Measurements from ENCODE around the gene SUCLG2.

DNA sequence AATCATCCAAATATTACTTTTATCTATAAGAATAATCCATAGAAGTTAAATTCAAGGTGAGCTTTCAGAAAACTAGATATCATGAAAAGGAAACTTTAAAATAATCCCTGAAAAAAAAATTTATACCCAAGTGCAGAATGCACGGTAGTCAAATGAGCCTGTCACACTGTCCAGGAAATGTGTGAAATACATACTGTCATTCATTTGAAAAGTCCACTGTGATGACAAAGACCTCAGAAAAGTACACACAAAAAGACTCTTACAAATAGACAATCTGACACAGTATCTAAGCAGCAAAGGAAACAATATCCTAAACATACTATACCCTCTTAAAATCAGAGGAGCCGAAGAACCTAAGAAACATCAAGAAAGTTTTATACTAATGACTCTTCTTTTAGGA is 29.7 kb downstream of the SUCLG2 start:
- TF ChIP-seq, protein P1, sequence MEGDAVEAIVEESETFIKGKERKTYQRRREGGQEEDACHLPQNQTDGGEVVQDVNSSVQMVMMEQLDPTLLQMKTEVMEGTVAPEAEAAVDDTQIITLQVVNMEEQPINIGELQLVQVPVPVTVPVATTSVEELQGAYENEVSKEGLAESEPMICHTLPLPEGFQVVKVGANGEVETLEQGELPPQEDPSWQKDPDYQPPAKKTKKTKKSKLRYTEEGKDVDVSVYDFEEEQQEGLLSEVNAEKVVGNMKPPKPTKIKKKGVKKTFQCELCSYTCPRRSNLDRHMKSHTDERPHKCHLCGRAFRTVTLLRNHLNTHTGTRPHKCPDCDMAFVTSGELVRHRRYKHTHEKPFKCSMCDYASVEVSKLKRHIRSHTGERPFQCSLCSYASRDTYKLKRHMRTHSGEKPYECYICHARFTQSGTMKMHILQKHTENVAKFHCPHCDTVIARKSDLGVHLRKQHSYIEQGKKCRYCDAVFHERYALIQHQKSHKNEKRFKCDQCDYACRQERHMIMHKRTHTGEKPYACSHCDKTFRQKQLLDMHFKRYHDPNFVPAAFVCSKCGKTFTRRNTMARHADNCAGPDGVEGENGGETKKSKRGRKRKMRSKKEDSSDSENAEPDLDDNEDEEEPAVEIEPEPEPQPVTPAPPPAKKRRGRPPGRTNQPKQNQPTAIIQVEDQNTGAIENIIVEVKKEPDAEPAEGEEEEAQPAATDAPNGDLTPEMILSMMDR (IDR thresholded peaks at IDR 0.05), result no peak
- TF ChIP-seq EZH2phosphoT487 (IDR thresholded peaks at IDR 0.05), result no peak
